UCSD-AML1 (cell line): ENCODE measurements around the gene DGLUCY.
"Not testable (repeated sequence)": the region's sequence is repeated elsewhere in the genome, so short reads cannot be mapped to it uniquely, and the experiment has no call there.

ENCODE experiments used
- DNase-seq: peaks from one replicate; lab custom pipeline; 2025; ENCODE audit not compliant: unreplicated experiment; lab: John Stamatoyannopoulos, UW

DGLUCY gene

DNA sequence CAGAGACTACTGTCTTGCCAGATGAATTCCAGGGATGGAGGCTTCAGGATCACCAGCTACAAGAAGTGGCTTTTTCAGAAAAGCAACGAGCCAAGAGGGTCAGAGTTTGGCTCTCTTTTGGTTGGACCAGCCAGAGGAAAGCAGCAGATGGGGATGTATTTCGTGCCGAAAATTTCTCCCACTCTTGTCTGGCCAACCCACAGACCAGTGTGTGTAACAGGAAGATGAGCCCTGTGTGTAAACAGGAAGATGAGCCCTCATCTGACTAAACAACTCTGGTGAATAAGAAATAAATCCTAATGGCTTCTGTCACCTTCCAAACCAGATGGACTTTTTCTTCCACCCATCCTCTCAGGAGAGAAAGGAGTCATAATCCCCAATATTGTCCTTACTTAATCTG lies 117.6 kb downstream of the DGLUCY start:
- no peak for DNase-seq

- no peak for DNase-seq
Measured at GRCh38 chr14:91232052-91232451, 118.2 kb downstream of the DGLUCY start.

- no peak for DNase-seq
Measured at GRCh38 chr14:91232603-91233002, 118.7 kb downstream of the DGLUCY start.

DNA sequence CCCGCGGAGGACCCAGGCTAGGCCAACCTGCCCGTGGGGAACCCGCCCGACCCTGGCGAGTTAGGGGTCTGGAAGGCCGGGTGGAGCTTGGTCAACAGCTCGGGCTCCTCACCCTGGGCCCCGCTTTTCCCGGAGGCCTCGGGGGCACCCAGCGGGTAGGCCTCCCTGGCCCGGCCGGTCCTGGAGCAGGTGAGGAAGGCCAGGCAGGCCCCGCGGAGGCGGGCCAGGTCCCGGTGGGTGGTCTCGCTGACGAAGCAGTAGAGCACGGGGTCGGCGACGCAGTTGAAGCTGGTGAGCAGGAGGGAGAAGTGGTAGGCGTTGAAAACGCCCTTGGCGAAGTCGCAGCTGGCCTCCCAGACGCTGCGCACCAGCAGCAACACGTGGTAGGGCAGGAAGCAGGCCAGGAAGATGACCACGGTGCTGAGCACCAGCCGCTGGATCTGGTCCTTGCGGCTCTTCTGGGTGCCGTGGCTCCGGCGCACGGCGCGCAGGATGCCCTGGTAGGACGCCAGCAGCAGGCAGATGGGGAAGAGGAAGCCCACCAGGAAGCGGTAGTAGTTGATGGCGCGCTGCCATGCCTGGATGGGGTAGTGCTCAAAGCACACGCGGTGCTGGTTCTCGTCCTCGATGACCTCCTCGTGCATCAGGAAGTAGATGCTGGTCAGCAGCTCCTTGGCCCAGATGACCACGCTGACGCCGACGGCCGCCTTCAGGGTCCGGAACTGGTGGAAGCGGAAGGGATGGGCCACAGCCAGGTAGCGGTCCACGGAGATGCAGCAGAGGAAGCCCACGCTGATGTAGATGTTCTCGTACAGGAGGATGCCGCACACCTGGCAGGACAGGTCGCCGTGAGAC lies 120.3 kb downstream of the DGLUCY start:
- no peak for DNase-seq

GRCh38 chr14:91234791-91235114 lies 120.9 kb downstream of the DGLUCY start:
- no peak for DNase-seq

GRCh38 chr14:91235841-91236240 lies 122.0 kb downstream of the DGLUCY start:
- DNase-seq, result no peak

- DNase-seq, result no peak
Measured at GRCh38 chr14:91237219-91237618, 123.3 kb downstream of the DGLUCY start.

DNA sequence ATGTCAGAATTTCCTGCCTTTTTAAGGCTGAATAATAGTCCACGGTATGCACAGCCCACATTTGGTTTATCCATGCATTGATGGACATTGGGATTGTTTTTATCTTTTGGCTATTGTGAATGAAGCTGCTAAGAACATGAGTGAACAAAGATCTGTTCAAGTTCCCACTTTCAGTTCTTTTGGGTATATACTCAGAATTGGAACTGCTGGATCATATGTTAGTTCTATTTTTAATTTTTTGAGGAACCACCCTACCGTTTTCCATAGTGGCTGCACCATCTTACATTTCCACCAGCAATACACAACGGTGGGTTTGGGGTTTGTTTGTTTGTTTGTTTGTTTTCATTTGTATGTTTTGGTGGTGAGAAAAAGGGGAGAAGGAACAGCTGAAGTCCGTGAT lies 124.2 kb downstream of the DGLUCY start:
- DNase-seq, result no peak

DNA sequence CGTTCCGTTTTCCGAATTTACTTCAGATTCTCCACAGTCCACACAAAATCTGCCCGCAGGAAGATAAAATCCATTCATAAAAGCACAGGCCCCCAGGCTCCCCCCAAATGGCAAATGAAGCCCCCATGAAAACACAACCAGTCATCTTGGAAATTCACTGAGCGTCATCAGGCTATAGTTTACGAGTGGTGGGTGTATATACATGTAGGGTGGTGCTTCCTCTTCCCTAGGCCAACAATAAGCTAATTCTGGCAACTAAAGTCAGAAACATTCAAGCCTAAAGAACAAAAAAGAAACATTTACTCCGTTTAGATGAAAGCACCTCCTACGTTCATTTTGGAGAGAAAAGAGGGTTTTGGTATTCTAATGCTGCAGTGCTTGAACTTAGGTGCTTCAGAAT lies 124.8 kb downstream of the DGLUCY start:
- DNase-seq, result no peak

- DNase-seq, result no peak
Measured at GRCh38 chr14:91241863-91242262, 128.0 kb downstream of the DGLUCY start.

- no peak for DNase-seq
Measured at GRCh38 chr14:91242635-91243034, 128.8 kb downstream of the DGLUCY start.

- DNase-seq, result no peak
Measured at GRCh38 chr14:91243074-91243471, 129.2 kb downstream of the DGLUCY start.

DNA sequence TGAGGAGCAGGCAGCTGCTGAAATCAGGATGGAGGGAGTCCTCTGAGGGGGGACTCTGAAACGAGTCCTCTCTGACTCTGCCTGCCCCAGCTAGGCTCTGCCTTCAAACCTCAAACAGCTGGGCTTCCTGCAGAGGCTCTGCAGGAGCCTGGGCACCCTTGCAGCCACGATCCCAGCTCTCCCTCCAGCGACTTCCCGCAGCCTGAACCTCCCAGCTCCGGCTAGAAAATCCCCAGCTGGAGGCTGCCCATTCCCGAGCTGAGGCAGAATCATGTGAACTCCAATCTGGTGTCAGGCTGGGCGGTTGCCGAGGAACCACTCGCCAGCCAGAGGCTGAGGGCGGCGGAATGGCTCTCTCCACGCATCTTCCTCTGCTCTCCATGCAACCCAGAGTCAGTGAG lies 130.6 kb downstream of the DGLUCY start, which contains the start of gene GPR68:
TSS of gene GPR68 (minus strand) at position 204 of the 401 bp plus-strand sequence. CDS start 9,654 bp downstream, outside the sequence.
- DNase-seq, result peak; percentile 36

- no peak for DNase-seq
Measured at GRCh38 chr14:91245029-91245428, 131.2 kb downstream of the DGLUCY start.

DNA sequence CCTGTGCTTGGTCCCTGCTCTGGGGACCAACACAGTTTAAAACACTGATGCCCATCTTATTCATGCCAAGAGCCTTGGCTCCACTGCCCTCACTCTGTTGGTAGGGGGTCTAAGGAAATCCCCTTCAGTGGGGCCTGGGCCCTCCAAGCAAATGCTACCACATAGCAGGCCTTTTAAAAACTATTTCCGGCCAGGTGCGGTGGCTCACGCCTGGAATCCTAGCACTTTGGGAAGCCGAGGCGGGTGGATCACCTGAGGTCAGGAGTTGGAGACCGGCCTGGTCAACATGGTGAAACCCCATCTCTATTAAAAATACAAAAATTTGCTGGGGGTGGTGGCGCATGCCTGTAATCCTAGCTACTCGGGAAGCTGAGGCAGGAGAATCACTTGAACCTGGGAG lies 131.7 kb downstream of the DGLUCY start:
- DNase-seq, result not testable (repeated sequence)

GRCh38 chr14:91246051-91246852 lies 132.4 kb downstream of the DGLUCY start:
- no peak for DNase-seq

DNA sequence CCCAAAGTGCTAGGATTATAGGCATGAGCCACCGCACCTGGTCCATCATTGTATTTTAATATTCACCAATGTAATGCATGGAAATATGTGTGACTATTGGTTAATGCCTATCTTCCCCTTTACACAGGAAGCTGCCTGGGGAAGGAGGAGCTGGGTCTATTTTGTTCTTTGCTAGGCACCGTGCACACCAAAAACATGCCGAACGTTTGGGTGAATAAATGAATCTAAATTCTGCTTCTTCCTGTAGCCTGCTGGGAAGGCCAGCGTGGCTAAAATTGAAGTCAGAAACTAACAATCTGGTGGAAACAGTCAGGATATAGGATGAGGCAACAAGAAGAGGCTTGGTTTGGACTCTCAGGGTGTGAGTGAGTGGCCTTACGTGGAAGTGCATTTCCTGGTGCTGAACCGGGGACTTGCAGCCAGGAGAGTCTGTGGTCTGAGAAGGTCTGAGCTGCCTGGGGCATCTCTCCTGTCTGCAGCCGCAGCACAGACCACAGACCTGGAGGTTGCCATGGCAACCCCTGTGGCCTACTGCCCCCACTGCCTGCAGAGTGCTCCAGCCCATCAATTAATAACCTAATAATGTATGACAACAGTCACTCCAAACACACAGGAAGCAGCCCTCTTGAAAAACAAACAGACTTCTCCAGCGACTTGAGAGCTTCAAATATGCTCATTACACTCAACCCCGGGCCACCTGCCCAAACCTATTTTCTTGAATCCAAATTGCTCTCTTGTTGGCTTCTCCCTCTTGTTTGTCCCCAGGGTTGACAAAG lies 136.2 kb downstream of the DGLUCY start:
- peak; percentile 76 for DNase-seq

GRCh38 chr14:91250912-91251311 lies 137.0 kb downstream of the DGLUCY start:
- no peak for DNase-seq

DNA sequence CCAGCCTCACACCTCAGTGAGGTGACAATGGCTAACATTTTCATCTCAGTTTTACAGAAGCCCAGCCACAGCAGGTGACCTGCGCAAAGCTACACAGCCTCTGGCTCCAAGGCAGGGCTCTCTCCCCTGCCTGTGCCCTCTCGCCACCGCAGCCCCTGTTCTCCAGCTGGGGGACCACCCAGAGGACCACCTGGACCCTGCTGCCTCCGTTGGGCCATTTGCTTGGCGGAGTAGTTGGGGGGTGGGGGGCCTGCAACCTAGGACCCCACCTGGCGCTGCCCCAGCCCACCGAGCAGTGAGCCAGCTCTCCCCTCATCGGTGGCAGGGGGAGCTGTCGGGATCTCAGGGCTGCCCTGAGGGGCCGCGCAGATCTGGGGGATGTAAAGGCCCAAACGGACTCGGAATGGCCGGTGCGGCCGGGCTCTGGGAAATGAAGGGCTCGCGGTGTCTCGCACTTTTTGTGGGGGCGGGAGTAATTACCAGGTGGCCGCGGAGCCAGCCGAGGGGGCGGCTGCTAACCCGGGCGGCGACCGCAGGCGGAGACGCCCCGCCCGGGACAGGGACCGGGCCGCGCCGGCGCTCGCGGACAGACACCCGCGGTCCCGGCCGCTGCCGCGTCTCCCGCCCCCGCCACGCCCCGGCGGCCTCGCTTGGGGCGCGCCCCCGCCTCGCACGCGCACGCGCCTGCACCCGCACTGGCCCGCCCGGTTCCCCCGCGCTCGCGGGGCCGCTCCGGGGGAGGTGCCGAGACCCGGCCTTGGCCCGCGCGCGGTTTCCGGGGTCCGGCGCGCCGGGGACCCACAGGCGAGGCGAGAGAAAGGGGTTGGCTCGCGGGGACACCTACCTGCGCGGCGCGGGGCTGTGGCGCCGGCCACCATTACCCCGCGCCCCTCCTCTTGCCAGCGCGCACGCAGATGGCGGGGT lies 139.3 kb downstream of the DGLUCY start:
- DNase-seq, result no peak

- DNase-seq, result no peak
Measured at GRCh38 chr14:91253795-91254323, 140.0 kb downstream of the DGLUCY start.
